K562 (cell line): ENCODE measurements around the gene SDC3. TPM values are rescaled to one million over a fixed set of nuclear protein-coding genes. Genes with fewer than 3 reads are reported as not detected.

Experiments
- ETS2 ChIP-seq: IDR thresholded peaks from 2 replicates; pipeline ENCODE4 v1.6.1; 2016; ENCODE audit warnings: borderline replicate concordance, missing genetic modification characterization, mild to moderate bottlenecking, moderate library complexity, missing compliant biosample characterization; ENCODE audit not compliant: poor library complexity, severe bottlenecking
- HMGN3 ChIP-seq: IDR thresholded peaks from 2 replicates; pipeline ENCODE4 v1.6.1; 2011; ENCODE audit warnings: borderline replicate concordance, low read depth, mild to moderate bottlenecking, mixed read lengths, low read length; ENCODE audit not compliant: insufficient read length; ENCODE audit errors: extremely low read depth
- MXI1 ChIP-seq: IDR thresholded peaks from 2 replicates; pipeline ENCODE4 v1.6.1; 2011; ENCODE audit warnings: low read depth, mild to moderate bottlenecking, improper control_type of control experiment, low read length
- PHB ChIP-seq: fragments of 250-450 bp; sonication (Bioruptor Pico); IDR thresholded peaks from 2 replicates; pipeline ENCODE4 v1.5.0; 2021
- RCOR1 ChIP-seq, 2 experiments: IDR thresholded peaks; 2 replicates each; pipeline ENCODE4 v1.6.1; 2012; ENCODE audit warnings: low read depth in 2 of 2, low read length in 2 of 2, borderline replicate concordance in 1 of 2, improper control_type of control experiment in 1 of 2
- STAT5B ChIP-seq: fragments of 250-450 bp; sonication (Bioruptor Pico); IDR thresholded peaks from 2 replicates; pipeline ENCODE4 v1.8.0; 2021; ENCODE audit warnings: mild to moderate bottlenecking, inconsistent platforms
- XRCC5 ChIP-seq: fragments of 200-400 bp; formaldehyde crosslinking; IDR thresholded peaks from 2 replicates; pipeline ENCODE4 v1.6.1; 2017; ENCODE audit warnings: low read depth, mild to moderate bottlenecking, low read length
- ZNF24 ChIP-seq: fragments of 450-650 bp; IDR thresholded peaks from 2 replicates; pipeline ENCODE4 v1.6.1; 2016
- ZNF507 ChIP-seq: conservative IDR thresholded peaks from 2 replicates; pipeline ENCODE4 v1.6.1; 2017; ENCODE audit warnings: missing genetic modification characterization, missing compliant biosample characterization
- polyA plus RNA-seq, 8 experiments: library from polyadenylated mRNA; depleted of rRNA in 4 of 8; stranded (reverse) in 5 of 8; unstranded in 3 of 8; fragments of >200 nt; fragmentation: Nextera tagmentation in 2 of 8; fragmentation: Illumina TruSeq in 1 of 8; extraction: Ambion mirVana in 2 of 8; extraction: Trizol in 1 of 8; gene quantifications; 2 replicates each; pipeline versions ENCODE4 v1.2.1 to v1.2.3, GENCODE V29; 2011 to 2014; ENCODE audit warnings: inconsistent platforms in 1 of 8, missing spikeins in 1 of 8
- total RNA-seq, 7 experiments: library from RNA; depleted of rRNA in 6 of 7; stranded (reverse); fragments of >200 nt in 6 of 7; fragmentation: Illumina TruSeq in 2 of 7; extraction: Trizol in 2 of 7; gene quantifications; 2 replicates each; pipeline versions ENCODE4 v1.2.1 to v1.2.3, GENCODE V29; 2011 to 2021; ENCODE audit warnings: low replicate concordance in 1 of 7
- TF ChIP-seq, protein P1 (sequence below): fragments of 200-800 bp; sonication (Bioruptor generic); IDR thresholded peaks from 2 replicates; pipeline ENCODE4 v1.6.1; 2017; ENCODE audit warnings: missing genetic modification characterization, missing compliant biosample characterization
- TF ChIP-seq, protein P2 (sequence below): fragments of 250-450 bp; sonication (Bioruptor Pico); IDR thresholded peaks from 2 replicates; pipeline ENCODE4 v1.8.0; 2021; ENCODE audit warnings: moderate library complexity, mild to moderate bottlenecking, inconsistent platforms
- TF ChIP-seq, protein P3 (sequence below): fragments of 250-450 bp; sonication (Bioruptor Pico); IDR thresholded peaks from 2 replicates; pipeline ENCODE4 v1.4.0; 2020; ENCODE audit warnings: borderline replicate concordance
- TF ChIP-seq, protein P4 (sequence below), 2 experiments: fragments of 250-450 bp in 1 of 2; fragments of 450-650 bp in 1 of 2; sonication (Bioruptor Pico) in 1 of 2; IDR thresholded peaks; 2 replicates each; pipeline versions ENCODE4 v1.6.1 to v1.8.0; 2016 to 2021; ENCODE audit warnings: mild to moderate bottlenecking in 2 of 2, moderate library complexity in 2 of 2, missing compliant biosample characterization in 1 of 2, missing genetic modification characterization in 1 of 2
- TF ChIP-seq, protein P5 (sequence below): fragments of 250-450 bp; sonication (Bioruptor Pico); IDR thresholded peaks from 2 replicates; pipeline ENCODE4 v1.5.0; 2021; ENCODE audit warnings: mild to moderate bottlenecking, borderline replicate concordance
- TF ChIP-seq, protein P6 (sequence below), 2 experiments: fragments of 450-650 bp in 1 of 2; sonication (generic) in 1 of 2; formaldehyde crosslinking; conservative IDR thresholded peaks; 2 replicates each; pipeline versions ENCODE4 v1.4.0 to v1.8.1; 2020 to 2022; ENCODE audit warnings: mild to moderate bottlenecking in 1 of 2, missing genetic modification reagents in 1 of 2

The SDC3 gene
- total and polyA plus RNA-seq, 9 of the 15 experiments (the other 6 are each of a cell fraction or from before 2014, with no cell fraction given) = 0.38 to 44.1 (median 12.1) TPM

DNA sequence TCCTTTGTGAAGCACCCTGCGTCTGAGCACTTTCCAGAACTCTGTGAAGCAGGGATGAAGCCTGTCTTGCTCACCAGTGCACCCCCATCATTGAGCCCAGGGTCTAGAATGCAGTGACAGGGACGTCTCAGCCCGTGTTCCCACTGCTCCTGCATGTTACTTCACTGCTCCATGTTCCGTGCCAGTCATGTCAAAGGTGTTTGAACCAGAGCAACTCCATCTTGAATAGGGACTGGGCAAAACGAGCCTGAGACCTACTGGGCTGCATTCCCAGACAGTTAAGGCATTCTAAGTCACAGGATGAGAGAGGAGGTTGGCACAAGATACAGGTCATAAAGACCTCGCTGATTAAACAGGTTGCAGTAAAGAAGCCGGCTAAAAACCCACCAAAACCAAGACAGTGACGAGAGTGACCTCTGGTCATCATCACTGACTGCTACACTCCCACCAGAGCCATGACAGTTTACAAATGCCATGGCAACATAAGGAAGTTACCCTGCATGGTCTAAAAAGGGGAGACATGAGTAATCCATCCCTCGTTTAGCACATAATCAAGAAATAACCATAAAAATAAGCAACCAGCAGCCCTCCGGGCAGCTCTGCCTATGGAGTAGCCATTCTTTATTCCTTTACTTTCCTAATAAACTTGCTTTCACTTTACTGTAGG, 63.2 kb downstream of the SDC3 start (continued):
- TF ChIP-seq HMGN3 (no peak), ZNF24 (no peak), PHB (CRISPR knock-in tag) (no peak), ZNF507 (tag) (no peak), MXI1 (no peak), ETS2 (tag) (no peak), RCOR1 (IDR thresholded peaks at IDR 0.05; ENCODE audit: borderline replicate concordance in 1 of 2, low read depth in 2 of 2, low read length in 2 of 2) (no peak), STAT5B (CRISPR knock-in tag) (no peak), XRCC5 (no peak)
- TF ChIP-seq, protein P1, sequence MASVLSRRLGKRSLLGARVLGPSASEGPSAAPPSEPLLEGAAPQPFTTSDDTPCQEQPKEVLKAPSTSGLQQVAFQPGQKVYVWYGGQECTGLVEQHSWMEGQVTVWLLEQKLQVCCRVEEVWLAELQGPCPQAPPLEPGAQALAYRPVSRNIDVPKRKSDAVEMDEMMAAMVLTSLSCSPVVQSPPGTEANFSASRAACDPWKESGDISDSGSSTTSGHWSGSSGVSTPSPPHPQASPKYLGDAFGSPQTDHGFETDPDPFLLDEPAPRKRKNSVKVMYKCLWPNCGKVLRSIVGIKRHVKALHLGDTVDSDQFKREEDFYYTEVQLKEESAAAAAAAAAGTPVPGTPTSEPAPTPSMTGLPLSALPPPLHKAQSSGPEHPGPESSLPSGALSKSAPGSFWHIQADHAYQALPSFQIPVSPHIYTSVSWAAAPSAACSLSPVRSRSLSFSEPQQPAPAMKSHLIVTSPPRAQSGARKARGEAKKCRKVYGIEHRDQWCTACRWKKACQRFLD (CRISPR knock-in tag) = peak; percentile 71
- TF ChIP-seq, protein P2, sequence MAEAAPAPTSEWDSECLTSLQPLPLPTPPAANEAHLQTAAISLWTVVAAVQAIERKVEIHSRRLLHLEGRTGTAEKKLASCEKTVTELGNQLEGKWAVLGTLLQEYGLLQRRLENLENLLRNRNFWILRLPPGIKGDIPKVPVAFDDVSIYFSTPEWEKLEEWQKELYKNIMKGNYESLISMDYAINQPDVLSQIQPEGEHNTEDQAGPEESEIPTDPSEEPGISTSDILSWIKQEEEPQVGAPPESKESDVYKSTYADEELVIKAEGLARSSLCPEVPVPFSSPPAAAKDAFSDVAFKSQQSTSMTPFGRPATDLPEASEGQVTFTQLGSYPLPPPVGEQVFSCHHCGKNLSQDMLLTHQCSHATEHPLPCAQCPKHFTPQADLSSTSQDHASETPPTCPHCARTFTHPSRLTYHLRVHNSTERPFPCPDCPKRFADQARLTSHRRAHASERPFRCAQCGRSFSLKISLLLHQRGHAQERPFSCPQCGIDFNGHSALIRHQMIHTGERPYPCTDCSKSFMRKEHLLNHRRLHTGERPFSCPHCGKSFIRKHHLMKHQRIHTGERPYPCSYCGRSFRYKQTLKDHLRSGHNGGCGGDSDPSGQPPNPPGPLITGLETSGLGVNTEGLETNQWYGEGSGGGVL (CRISPR knock-in tag) = no peak
- TF ChIP-seq, protein P3, sequence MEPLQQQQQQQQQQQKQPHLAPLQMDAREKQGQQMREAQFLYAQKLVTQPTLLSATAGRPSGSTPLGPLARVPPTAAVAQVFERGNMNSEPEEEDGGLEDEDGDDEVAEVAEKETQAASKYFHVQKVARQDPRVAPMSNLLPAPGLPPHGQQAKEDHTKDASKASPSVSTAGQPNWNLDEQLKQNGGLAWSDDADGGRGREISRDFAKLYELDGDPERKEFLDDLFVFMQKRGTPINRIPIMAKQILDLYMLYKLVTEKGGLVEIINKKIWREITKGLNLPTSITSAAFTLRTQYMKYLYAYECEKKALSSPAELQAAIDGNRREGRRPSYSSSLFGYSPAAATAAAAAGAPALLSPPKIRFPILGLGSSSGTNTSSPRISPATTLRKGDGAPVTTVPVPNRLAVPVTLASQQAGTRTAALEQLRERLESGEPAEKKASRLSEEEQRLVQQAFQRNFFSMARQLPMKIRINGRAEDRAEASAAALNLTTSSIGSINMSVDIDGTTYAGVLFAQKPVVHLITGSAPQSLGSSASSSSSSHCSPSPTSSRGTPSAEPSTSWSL (CRISPR knock-in tag) = no peak
- TF ChIP-seq, protein P4, sequence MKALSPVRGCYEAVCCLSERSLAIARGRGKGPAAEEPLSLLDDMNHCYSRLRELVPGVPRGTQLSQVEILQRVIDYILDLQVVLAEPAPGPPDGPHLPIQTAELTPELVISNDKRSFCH (CRISPR knock-in tag; IDR thresholded peaks at IDR 0.05) = no peak
- TF ChIP-seq, protein P4 (tag; IDR thresholded peaks at IDR 0.05) = peak; percentile 62; the same call in 1 of the 2 replicates
- TF ChIP-seq, protein P5, sequence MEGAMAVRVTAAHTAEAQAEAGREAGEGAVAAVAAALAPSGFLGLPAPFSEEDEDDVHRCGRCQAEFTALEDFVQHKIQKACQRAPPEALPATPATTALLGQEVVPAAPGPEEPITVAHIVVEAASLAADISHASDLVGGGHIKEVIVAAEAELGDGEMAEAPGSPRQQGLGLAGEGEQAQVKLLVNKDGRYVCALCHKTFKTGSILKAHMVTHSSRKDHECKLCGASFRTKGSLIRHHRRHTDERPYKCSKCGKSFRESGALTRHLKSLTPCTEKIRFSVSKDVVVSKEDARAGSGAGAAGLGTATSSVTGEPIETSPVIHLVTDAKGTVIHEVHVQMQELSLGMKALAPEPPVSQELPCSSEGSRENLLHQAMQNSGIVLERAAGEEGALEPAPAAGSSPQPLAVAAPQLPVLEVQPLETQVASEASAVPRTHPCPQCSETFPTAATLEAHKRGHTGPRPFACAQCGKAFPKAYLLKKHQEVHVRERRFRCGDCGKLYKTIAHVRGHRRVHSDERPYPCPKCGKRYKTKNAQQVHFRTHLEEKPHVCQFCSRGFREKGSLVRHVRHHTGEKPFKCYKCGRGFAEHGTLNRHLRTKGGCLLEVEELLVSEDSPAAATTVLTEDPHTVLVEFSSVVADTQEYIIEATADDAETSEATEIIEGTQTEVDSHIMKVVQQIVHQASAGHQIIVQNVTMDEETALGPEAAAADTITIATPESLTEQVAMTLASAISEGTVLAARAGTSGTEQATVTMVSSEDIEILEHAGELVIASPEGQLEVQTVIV (CRISPR knock-in tag) = no peak
- TF ChIP-seq, protein P6, sequence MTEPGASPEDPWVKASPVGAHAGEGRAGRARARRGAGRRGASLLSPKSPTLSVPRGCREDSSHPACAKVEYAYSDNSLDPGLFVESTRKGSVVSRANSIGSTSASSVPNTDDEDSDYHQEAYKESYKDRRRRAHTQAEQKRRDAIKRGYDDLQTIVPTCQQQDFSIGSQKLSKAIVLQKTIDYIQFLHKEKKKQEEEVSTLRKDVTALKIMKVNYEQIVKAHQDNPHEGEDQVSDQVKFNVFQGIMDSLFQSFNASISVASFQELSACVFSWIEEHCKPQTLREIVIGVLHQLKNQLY (CRISPR knock-in tag; conservative IDR thresholded peaks at IDR 0.05) = no peak
